Cerebellar cortex (tissue), 1 donor: ENCODE measurements around the gene ZNF621.
"Not testable (repeated sequence)": the region's sequence is repeated elsewhere in the genome, so short reads cannot be mapped to it uniquely, and the experiment has no call there.

Experiments
- DNase-seq: peaks from one replicate; pipeline ENCODE4 v3.0.0-alpha.2; 2015; ENCODE audit warnings: low spot score

Gene ZNF621

GRCh38 chr3:40534283-40534682 is 9.5 kb downstream of the ZNF621 start:
- DNase-seq = no peak

- no peak for DNase-seq
These were observed 22.1 kb downstream of the ZNF621 start for GRCh38 chr3:40546816-40547215.

GRCh38 chr3:40550167-40550566 is 25.4 kb downstream of the ZNF621 start:
- no peak for DNase-seq

- no peak for DNase-seq
These were observed 32.9 kb downstream of the ZNF621 start for GRCh38 chr3:40557575-40558161.

- DNase-seq = not testable (repeated sequence)
These were observed 37.7 kb downstream of the ZNF621 start for GRCh38 chr3:40562482-40562881.

- DNase-seq = not testable (repeated sequence)
These were observed 40.9 kb downstream of the ZNF621 start for GRCh38 chr3:40565629-40566028.

GRCh38 chr3:40566694-40567093 is 41.9 kb downstream of the ZNF621 start:
- DNase-seq = no peak

DNA sequence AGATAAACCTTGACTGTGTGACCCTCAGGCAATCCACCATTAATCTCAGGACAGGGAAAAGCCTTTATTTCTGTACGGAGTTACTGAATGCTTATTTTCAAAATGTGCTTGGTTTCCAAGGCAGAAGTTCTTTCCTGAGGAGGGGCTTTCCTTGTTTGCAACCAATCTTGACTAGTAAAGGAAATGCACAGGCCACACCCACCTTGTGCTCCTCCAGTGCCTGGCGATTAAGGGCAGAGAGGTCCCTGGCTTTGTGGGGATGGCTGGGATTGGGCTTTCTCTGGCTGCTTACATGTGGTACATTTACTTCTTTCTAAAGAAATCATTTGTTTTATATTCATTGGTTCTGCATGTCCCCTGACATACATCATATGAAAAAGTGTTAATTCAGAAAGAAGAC is 47.8 kb downstream of the ZNF621 start:
- DNase-seq = no peak

DNA sequence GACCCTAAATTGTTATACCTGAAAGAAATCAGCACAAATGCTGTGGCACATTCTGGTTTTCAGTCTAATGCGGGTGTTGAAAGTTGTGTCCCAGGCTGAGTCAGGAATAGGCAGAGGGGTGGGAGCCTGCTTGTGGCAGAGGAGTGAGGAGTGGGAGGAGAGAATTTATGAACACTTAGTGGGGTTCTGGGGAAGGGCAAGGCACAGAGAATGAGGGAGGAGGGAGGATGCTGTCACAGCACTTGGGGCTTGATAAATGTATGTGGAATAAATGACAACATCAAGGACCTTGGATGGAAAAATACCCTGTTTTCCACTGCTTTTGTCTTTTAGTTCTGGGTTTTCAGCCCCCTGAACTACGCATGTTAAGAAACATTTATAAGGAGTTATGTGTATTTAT is 49.3 kb downstream of the ZNF621 start:
- no peak for DNase-seq

- DNase-seq = peak; percentile 69
These were observed 49.9 kb downstream of the ZNF621 start for GRCh38 chr3:40574661-40575060.

DNA sequence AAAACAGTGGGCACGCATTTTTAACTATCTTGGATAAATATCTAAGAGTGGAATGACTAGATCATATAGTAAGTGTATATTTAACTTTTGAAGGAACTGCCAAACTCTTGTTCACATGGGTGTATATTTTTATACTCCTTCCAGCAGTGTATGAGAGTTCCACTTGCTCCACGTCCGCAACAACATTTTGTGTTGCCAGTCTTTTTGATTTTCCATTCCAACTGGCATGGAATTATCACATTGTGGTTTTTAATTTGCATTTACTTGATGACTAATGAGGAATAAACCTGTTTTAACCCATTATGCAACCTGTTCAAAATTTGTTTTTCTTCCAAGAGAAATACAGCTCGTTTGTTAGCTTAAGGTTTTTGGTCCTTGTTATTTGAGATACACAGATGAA is 51.6 kb downstream of the ZNF621 start:
- no peak for DNase-seq

DNA sequence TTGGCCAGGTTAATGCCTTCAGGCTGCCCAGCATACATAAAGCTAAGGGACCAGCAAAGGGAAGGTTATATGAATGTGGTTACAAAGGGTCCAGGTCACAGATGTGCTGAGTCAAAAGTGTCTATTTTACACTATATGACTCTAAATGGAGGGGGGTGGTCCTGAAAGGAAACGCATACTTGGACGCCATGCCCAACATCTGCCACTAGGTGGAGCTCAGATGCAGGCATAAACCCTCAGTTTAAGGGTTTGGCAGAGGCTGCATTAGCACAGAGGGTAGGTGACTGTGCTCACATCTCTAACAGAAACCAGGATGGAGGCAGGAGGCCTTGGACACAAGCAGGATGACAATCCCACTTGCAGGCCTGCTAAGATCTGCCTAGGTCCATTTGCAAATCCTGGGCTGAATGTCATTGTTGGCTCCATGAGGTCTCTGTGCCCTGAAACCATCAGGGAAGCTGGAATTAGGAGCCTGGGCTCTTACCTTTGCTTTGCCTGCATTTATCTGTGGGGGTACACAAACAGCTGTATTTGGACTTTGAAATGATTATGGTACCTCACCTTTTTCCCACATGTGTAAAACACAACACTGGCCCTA is 55.8 kb downstream of the ZNF621 start:
- DNase-seq = peak; percentile 89

DNA sequence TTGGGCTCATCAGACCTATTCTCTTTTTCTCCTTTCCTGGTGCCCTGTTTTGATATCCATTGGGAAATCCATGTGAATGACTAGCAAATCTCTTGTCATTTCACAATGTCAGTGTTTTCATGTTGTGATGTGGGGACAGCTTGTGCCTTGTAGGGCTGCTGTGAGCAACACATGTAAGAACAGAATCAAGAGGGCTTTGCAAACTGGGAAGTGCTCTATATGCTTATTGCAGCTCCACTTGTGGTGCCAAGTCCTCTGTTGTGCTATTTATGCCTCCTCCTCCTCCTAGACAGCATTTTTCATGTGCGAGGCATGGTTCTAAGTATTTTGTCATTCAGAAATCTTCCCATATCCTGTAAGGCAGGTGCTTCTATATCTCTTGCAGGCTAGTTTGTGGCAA is 56.4 kb downstream of the ZNF621 start:
- DNase-seq = peak; percentile 28

- DNase-seq = no peak
These were observed 57.8 kb downstream of the ZNF621 start for GRCh38 chr3:40582401-40583027.

GRCh38 chr3:40583691-40584090 is 58.9 kb downstream of the ZNF621 start:
- no peak for DNase-seq

GRCh38 chr3:40584625-40585189 is 59.9 kb downstream of the ZNF621 start:
- peak; percentile 86 for DNase-seq

DNA sequence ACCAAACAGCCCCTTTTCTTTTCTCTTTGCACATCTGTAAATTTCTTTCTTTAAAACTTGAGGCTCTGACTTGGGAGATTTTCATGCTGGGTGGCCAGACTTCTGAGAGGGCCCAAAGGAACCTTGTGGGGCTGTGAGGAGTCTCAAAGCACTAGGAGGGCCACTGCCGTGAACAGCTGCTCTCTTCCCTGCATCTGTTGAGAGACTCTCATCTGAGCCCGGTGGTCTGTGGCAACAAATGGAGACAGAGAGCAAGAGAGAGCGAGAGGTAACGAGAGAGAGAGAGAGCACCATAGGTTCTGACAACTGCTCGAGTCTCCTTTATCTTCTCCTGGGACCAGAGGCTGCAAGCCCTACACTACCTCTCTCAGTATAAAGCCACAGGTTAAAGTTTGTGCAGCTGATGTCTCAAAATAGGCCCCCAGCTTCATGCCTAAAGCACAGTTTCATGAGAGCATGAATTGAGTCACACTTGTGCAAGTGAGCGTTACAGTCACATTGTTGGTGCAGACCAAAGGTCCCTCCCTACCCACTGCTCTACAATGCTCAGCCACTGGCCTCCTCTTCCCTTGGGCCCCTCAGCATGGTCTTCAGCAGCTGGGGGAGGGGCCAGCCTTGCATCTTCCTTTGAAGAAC is 60.7 kb downstream of the ZNF621 start:
- no peak for DNase-seq

GRCh38 chr3:40586901-40587300 is 62.1 kb downstream of the ZNF621 start:
- peak; percentile 42 for DNase-seq

DNA sequence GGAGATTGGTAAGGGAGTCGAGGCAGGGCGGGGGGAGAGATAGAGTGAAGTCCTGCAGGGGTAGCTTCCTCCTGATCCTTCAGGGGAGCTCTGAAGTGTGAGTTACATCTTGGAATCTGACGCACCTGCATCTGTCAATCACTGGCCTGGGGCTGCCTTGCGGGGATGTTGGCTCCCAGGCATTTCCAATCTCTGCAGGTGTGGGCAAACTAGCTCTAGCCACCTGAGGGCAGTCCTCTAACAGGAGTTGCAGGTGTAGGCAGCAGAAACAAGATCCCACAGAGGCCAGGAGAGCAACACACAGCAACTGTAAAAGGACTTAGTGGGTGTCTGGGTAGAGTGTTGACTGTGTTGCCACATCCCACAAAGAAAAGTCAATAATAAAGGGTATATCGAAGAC is 63.6 kb downstream of the ZNF621 start:
- no peak for DNase-seq
